Astrocyte of the spinal cord (primary cell): ENCODE data around the gene SLC2A9.

Experiments used
- DNase-seq: peaks from one replicate; pipeline ENCODE4 v3.0.0; 2011; ENCODE audit warnings: low read depth, low spot score
- H3K4me3 ChIP-seq: 2 replicates; pipeline ENCODE4 v1.5.1; 2011; ENCODE audit warnings: low read depth, mild to moderate bottlenecking, low read length, moderate library complexity
- in situ Hi-C: cut with HindIII; loops from 2 replicates; pipeline ENCODE4 v1.10.0; 2017; ENCODE audit warnings: low sequenced_read_pairs
- TF ChIP-seq, protein P1 (sequence below): IDR thresholded peaks from 2 replicates; pipeline ENCODE4 v1.5.1; 2012; ENCODE audit warnings: low read depth, mild to moderate bottlenecking, low read length, inconsistent platforms

Gene SLC2A9

GRCh38 chr4:9994246-9994847, 26.9 kb downstream of the SLC2A9 start:
- TF ChIP-seq, protein P1, sequence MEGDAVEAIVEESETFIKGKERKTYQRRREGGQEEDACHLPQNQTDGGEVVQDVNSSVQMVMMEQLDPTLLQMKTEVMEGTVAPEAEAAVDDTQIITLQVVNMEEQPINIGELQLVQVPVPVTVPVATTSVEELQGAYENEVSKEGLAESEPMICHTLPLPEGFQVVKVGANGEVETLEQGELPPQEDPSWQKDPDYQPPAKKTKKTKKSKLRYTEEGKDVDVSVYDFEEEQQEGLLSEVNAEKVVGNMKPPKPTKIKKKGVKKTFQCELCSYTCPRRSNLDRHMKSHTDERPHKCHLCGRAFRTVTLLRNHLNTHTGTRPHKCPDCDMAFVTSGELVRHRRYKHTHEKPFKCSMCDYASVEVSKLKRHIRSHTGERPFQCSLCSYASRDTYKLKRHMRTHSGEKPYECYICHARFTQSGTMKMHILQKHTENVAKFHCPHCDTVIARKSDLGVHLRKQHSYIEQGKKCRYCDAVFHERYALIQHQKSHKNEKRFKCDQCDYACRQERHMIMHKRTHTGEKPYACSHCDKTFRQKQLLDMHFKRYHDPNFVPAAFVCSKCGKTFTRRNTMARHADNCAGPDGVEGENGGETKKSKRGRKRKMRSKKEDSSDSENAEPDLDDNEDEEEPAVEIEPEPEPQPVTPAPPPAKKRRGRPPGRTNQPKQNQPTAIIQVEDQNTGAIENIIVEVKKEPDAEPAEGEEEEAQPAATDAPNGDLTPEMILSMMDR, result no peak
- no peak overlapping the region for H3K4me3 ChIP-seq
- DNase-seq, result no peak
- in situ Hi-C loops, result no loop called here

GRCh38 chr4:9989918-9990635, 31.2 kb downstream of the SLC2A9 start:
- in situ Hi-C loops, result no loop called here
- TF ChIP-seq, protein P1, result no peak
- H3K4me3 ChIP-seq, result no peak overlapping the region
- DNase-seq, result no peak

DNA sequence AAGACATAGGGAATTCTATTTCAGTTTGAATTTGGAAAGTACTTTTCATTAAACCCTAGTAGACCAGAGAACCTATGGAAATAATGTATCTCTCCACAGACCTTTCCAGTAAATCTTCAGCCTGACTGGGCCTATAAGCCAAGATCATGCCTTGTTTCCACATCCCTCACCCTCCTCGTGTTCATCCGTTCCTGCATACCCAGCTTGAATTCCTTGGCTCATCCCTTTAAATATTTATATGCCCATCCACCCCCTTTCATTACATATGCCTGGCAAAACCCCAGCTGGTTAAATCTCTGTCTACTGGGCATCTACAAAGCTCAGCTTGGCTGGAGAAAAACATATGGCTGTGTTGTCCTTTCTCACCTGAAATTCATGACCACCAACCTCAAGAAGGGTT, 32.4 kb downstream of the SLC2A9 start:
- no peak overlapping the region for H3K4me3 ChIP-seq
- TF ChIP-seq, protein P1, result no peak
- no peak for DNase-seq
- in situ Hi-C loops, result no loop called here

GRCh38 chr4:9988363-9988749, 32.9 kb downstream of the SLC2A9 start:
- TF ChIP-seq, protein P1, result no peak
- no peak overlapping the region for H3K4me3 ChIP-seq
- DNase-seq, result no peak
- in situ Hi-C loops, result no loop called here

DNA sequence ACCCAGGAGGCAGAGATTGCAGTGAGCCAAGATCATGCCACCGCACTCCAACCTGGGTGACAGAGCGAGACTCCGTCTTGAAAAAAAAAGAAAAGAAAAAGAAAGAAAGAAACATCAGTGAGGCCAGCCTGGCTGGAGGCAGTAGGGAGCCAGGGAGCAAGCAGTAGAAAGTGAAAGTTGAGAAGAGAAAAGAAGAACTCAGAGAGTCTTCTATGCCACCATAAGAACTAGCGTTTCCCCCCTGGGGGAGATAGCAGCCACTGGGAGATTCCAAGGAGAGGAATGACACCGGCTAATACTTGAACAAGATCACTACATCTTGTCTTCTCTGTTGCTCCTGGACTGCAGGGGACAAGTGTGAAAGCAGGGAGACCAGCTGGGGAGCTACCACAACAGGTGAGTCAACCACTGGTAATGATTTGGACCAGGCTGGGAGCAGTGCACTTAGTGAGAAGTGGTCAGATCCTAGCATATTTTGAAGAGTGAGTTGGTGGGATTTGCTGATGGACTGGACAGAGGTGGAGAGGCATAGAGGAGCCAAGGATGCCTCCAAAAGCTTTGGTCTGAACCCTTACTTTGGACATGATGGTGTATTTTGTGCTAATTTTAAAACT, 33.4 kb downstream of the SLC2A9 start:
- in situ Hi-C loops, result no loop called here
- no peak overlapping the region for H3K4me3 ChIP-seq
- TF ChIP-seq, protein P1, result no peak
- DNase-seq, result no peak

- no peak for DNase-seq
- H3K4me3 ChIP-seq, result no peak overlapping the region
- TF ChIP-seq, protein P1, result no peak
- in situ Hi-C loops, result no loop called here
Measured at GRCh38 chr4:9984621-9985020, 36.7 kb downstream of the SLC2A9 start.
